ENCODE results near the gene MEIS3.
"Not testable (repeated sequence)": the region's sequence is repeated elsewhere in the genome, so short reads cannot be mapped to it uniquely, and the experiment has no call there.

The MEIS3 gene

GRCh38 chr19:47386582-47386981 is 32.7 kb downstream of the MEIS3 start:
- not testable (repeated sequence) for DNase-seq (ENCODE audit: low read depth)

GRCh38 chr19:47384533-47384932 is 34.8 kb downstream of the MEIS3 start:
- not testable (repeated sequence) for DNase-seq (ENCODE audit: low read depth)

GRCh38 chr19:47383890-47384289 is 35.4 kb downstream of the MEIS3 start:
- not testable (repeated sequence) for DNase-seq (ENCODE audit: low read depth)

GRCh38 chr19:47381653-47382279 is 37.6 kb downstream of the MEIS3 start:
- no peak for DNase-seq (ENCODE audit: low read depth)

- no peak for DNase-seq (ENCODE audit: low read depth)
These were observed 38.2 kb downstream of the MEIS3 start for GRCh38 chr19:47381121-47381520.

- DNase-seq (ENCODE audit: low read depth): no peak
These were observed 38.8 kb downstream of the MEIS3 start for GRCh38 chr19:47380559-47380958.

GRCh38 chr19:47379381-47379938 is 39.9 kb downstream of the MEIS3 start:
- no peak for DNase-seq (ENCODE audit: low read depth)

- DNase-seq (ENCODE audit: low read depth): no peak
These were observed 41.1 kb downstream of the MEIS3 start for GRCh38 chr19:47378246-47378645.

- no peak for DNase-seq (ENCODE audit: low read depth)
These were observed 41.5 kb downstream of the MEIS3 start for GRCh38 chr19:47377801-47378200.

GRCh38 chr19:47377208-47377701 is 42.1 kb downstream of the MEIS3 start:
- no peak for DNase-seq (ENCODE audit: low read depth)

- no peak for DNase-seq (ENCODE audit: low read depth)
These were observed 42.7 kb downstream of the MEIS3 start for GRCh38 chr19:47376589-47377144.

- DNase-seq (ENCODE audit: low read depth): no peak
These were observed 43.4 kb downstream of the MEIS3 start for GRCh38 chr19:47375694-47376588.

GRCh38 chr19:47374876-47375693 is 44.2 kb downstream of the MEIS3 start:
- DNase-seq (ENCODE audit: low read depth): no peak

- DNase-seq (ENCODE audit: low read depth): no peak
These were observed 45.8 kb downstream of the MEIS3 start for GRCh38 chr19:47373246-47374240.

GRCh38 chr19:47372603-47373002 is 46.7 kb downstream of the MEIS3 start:
- no peak for DNase-seq (ENCODE audit: low read depth)

GRCh38 chr19:47371261-47371660 is 48.1 kb downstream of the MEIS3 start:
- no peak for DNase-seq (ENCODE audit: low read depth)

- DNase-seq (ENCODE audit: low read depth): no peak
These were observed 49.2 kb downstream of the MEIS3 start for GRCh38 chr19:47370045-47370611.

- not testable (repeated sequence) for DNase-seq (ENCODE audit: low read depth)
These were observed 53.9 kb downstream of the MEIS3 start for GRCh38 chr19:47365455-47365854.

GRCh38 chr19:47363758-47364531 is 55.4 kb downstream of the MEIS3 start:
- DNase-seq (ENCODE audit: low read depth): no peak

Measured in stimulated activated CD8-positive, alpha-beta memory T cell treated with anti-CD3 and anti-CD28 coated beads, Interleukin-7, amount 100 ng/mL, for 24 hours (primary cell).